Midbrain (tissue), 1 donor: ENCODE data around the gene NUDT17.
"Not testable (repeated sequence)": the region's sequence is repeated elsewhere in the genome, so short reads cannot be mapped to it uniquely, and the experiment has no call there.

Experiments used
- DNase-seq: peaks from one replicate; lab custom pipeline; 2025; lab: John Stamatoyannopoulos, UW

Gene NUDT17, protein sequence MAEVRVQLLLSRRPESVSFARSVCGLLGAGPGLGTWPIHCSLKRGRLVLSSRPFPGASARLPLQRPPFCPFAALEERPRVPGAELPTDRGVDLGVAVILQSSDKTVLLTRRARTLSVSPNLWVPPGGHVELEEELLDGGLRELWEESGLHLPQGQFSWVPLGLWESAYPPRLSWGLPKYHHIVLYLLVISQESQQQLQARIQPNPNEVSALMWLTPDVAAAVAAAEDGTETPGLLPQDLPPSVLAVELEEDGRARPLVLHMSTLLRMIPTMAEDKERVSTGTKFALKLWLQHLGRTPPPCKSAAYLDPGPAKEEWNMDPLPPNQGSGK

GRCh38 chr1:145845514-145846161 lies at the start of gene NUDT17:
Gene NUDT17, plus strand, starts transcription at chr1:145845630. Its CDS starts 11 bp downstream, at chr1:145845641.
- DNase-seq = peak; percentile 71

- no peak for DNase-seq
These were observed 48.7 kb upstream of the NUDT17 start for GRCh38 chr1:145796753-145797152.

DNA sequence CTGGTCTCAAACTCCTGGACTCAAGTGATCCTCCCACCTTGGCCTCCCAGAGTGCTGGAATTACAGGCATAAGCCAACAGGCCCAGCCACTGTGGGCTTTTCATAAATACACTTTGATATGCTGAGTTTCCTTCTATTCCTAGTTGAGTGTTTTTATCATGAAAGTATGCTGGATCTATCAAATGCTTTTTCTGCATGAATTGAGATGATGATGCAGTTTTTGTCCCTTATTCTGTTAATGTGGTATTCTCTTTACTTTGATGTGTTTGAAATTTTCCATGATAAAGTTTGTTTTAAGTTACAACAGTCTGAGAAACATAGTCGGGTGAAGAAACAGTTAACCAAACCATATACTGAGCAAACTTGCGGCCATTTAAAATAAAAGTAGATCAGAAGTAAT lies 45.6 kb upstream of the NUDT17 start:
- DNase-seq = no peak

GRCh38 chr1:145804235-145805045 lies 41.0 kb upstream of the NUDT17 start:
- no peak for DNase-seq

DNA sequence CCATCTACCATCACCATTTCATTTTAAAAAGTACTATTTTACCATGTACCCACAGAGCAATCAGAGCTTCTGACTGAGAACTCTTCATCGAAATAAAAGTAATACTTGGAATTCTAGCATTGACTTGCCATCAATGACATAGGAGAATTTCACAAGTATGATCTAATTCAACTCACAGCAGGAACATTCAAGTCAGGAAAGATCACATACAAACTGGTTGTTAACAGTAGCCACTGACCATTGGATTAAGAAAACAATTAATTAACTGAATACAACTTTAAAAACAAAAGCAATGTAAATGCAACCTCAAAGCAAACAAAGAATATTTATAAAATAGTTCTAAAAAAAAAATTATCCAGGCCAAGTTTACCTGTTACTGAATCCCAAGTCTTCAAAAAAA lies 40.4 kb upstream of the NUDT17 start:
- DNase-seq = no peak

GRCh38 chr1:145806408-145806807 lies 39.0 kb upstream of the NUDT17 start:
- DNase-seq = no peak

DNA sequence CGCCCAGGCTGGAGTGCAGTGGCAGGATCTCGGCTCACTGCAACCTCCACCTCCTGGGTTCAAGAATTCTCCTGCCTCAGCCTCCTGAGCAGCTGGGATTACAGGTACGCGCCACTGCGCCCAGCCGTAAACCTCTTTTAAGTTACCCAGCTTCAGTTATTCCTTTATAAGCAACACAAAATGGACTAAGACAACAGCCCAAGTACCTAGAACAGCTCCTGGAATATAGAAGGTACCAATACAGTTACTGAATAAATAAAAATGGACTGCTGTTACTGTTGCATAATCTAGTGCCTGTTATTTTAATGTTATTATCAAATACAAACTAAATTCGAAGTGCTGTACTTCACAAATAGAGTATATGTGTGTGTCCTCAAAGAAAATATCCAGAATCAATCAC lies 38.6 kb upstream of the NUDT17 start:
- DNase-seq = no peak

- not testable (repeated sequence) for DNase-seq
These were observed 32.2 kb upstream of the NUDT17 start for GRCh38 chr1:145812977-145813810.

DNA sequence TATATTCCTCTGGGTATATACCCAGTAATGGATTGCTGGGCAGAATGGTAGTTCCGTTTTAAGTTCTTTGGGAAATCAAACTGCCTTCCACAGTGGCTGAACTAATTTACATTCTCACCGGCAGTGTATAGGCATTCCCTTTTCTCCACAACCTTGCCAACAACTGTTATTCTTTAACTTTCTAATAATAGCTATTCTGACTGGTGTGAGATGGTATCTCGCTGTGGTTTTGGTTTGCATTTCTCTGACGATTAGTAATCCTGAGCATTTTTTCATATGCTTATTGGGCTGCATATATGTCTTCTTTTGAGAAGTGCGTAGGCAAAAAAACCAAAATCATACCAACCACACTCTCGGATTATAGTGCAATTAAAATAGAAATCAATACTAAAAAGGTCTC lies 27.3 kb upstream of the NUDT17 start:
- DNase-seq = not testable (repeated sequence)

DNA sequence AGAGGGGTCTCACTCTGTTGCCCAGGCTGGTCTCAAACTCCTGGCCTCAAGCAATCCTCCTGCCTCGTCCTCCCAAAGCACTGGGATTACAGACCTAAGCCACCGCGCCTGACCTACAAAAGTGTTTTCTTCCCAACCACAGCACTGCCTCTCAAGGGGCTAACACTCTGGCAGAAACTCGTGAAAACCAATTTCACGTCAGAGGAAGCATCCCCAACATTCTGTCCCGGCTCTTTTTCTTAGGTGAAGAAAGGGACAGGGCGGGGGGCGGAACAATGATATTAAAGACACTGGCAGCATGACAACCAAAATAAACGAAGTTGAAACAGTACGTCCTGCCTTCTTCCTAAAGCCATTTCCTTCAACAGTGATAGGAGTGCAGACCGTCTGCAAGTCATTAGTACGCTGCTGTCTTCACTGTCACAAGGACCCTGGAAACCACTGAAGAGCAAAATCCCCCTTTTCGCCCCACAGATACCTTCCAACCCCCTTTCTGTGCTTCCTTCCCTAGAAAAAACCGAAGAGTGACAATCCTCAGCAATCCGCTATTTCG lies 22.6 kb upstream of the NUDT17 start:
- DNase-seq = not testable (repeated sequence)

GRCh38 chr1:145823565-145824498 lies 21.6 kb upstream of the NUDT17 start, which contains the start of the genes POLR3C and RNF115:
Gene POLR3C, plus strand, starts transcription at chr1:145824200. Its CDS starts 1,577 bp downstream, at chr1:145825777.
Gene RNF115, minus strand, starts transcription at chr1:145824095. Its CDS starts 222 bp downstream, at chr1:145823873.
- DNase-seq = peak; percentile 90

DNA sequence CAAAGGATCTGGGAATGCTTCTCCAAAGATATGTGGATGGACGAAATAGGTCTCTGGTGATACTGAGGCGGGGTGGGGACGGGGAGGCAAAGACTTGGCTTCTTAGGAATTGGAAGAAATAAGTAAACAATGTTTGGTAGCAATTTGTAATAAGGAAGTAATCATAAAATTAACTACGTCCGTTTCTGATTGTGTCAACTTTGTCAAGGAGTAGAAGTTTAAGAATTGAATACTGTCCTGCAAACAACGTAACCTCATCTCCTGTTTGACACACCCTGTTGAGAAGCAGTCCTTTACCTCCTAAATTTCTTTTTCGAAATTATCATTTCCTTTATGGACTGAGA lies 21.0 kb upstream of the NUDT17 start:
- no peak for DNase-seq

GRCh38 chr1:145826030-145826429 lies 19.4 kb upstream of the NUDT17 start:
- DNase-seq = no peak

DNA sequence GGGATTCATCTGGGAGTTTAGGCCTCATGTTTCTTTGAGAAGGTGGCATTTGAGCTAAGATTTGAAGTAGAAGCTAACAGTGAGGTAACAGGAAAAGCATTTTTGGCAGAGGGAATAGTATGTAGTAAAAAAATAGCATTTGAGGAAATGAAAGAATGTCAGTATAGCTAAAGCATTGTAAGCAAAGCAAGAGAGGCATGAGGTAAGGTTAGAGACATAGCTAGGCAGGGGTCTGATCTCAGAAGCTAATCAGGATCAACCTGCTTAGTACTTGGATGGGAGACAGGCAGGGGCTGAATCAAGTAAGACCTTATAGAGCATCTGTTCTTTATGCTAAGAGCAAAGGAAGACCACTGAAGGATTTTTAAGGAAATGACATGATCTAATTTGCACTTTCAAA lies 17.5 kb upstream of the NUDT17 start:
- DNase-seq = no peak

GRCh38 chr1:145828367-145829026 lies 16.9 kb upstream of the NUDT17 start:
- DNase-seq = no peak

DNA sequence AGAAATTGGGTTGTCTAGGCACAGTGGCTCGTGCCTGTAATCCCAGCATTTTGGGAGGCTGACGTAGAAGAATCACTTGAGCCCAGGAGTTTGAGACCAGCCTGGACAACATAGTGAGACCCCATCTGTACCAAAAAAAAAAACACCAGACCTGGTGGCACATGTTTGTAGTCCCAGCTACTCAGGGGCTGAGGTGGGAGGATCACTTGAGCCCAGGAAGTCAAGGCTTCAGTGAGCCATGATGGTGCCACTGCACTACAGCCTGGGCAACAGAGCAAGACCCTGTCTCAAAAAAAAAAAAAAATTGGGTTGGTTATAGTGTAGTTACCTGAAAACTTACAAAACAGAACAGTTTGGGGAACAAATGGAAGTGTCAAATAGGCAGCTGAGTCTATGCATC lies 14.6 kb upstream of the NUDT17 start:
- not testable (repeated sequence) for DNase-seq

GRCh38 chr1:145837656-145838055 lies 7.8 kb upstream of the NUDT17 start:
- no peak for DNase-seq

DNA sequence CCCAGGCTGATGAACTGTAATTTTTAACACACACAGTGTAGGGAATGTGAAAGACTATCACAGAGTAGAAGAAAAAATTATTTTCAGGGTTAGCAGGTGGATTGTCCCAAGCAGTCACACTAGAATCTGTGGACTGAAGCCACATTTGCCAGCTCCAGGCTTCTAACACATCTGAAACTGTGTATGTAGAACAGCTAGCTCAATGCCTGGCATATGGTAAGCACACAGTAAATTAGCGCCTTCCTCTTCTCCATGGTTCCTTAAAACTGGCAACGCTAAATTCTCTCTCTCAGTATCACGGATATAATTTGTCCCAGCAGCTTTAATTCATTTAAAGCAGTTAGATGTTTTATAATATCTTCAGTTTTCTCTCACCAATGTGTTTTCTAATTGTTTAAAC lies 2.4 kb upstream of the NUDT17 start:
- DNase-seq = no peak

GRCh38 chr1:145845144-145845513 lies 301 bp upstream of the NUDT17 start:
- DNase-seq = no peak

DNA sequence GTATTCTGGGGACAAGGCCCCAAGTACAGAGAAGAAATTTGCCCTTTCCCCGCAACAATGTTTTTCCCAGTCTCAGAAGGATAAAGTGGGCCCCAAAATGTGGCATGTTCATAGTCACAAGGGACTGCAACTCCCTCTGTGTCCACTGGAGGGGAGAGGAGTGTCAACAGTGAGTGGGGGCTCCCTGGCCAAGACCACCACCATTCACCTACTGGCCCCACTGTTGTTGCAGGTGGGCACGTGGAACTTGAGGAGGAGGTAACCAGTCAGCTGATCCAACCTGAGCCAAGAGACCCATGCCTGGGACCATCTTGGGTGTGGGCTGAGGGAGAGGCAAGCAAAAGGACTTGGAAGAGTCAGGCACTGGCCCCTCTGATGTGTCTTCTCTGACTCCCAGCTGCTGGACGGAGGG lies 777 bp downstream of the NUDT17 start:
- DNase-seq = peak; percentile 1
